ENCODE results near the gene ZNF296.

GRCh38 chr19:45092747-45093678, 16.7 kb upstream of the ZNF296 start, which contains the start of gene PPP1R37:
- peak in 3 of 4 donors; percentile 26 to 78 (median 65) for TF ChIP-seq POLR2A (IDR thresholded peaks at IDR 0.05)
- TF ChIP-seq CTCF (IDR thresholded peaks at IDR 0.05), result peak; percentile 42 to 70 (median 56)
- TF ChIP-seq POLR2AphosphoS5 (IDR thresholded peaks at IDR 0.05), result peak; percentile 44 to 81

Measured in upper lobe of left lung (tissue), 4 donors.